ENCODE data around the gene PLCXD1.
"Not testable (repeated sequence)": the region's sequence is repeated elsewhere in the genome, so short reads cannot be mapped to it uniquely, and the experiment has no call there.

DNA sequence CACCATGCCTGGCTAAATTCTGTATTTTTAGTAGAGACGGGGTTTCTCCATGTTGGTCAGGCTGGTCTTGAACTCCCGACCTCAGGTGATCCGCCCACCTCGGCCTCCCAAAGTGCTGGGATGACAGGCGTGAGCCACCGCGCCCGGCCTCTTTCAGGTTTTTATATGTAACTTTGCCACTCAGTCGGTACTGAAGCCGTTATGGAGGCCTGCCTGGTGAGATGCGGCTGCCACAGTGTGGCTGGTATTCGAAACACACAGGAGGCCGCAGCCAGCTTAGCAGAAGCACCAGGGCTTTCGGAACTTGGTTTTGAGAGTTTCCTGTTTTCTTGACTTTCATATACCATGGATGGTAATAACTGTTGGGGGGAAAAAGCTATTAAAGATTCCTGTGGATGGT, 43.5 kb downstream of the PLCXD1 start:
- not testable (repeated sequence) for TF ChIP-seq CTCF, NR3C1 (IDR thresholded peaks at IDR 0.05)
- TF ChIP-seq, protein P1, sequence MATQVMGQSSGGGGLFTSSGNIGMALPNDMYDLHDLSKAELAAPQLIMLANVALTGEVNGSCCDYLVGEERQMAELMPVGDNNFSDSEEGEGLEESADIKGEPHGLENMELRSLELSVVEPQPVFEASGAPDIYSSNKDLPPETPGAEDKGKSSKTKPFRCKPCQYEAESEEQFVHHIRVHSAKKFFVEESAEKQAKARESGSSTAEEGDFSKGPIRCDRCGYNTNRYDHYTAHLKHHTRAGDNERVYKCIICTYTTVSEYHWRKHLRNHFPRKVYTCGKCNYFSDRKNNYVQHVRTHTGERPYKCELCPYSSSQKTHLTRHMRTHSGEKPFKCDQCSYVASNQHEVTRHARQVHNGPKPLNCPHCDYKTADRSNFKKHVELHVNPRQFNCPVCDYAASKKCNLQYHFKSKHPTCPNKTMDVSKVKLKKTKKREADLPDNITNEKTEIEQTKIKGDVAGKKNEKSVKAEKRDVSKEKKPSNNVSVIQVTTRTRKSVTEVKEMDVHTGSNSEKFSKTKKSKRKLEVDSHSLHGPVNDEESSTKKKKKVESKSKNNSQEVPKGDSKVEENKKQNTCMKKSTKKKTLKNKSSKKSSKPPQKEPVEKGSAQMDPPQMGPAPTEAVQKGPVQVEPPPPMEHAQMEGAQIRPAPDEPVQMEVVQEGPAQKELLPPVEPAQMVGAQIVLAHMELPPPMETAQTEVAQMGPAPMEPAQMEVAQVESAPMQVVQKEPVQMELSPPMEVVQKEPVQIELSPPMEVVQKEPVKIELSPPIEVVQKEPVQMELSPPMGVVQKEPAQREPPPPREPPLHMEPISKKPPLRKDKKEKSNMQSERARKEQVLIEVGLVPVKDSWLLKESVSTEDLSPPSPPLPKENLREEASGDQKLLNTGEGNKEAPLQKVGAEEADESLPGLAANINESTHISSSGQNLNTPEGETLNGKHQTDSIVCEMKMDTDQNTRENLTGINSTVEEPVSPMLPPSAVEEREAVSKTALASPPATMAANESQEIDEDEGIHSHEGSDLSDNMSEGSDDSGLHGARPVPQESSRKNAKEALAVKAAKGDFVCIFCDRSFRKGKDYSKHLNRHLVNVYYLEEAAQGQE (IDR thresholded peaks at IDR 0.05) = not testable (repeated sequence)

Measured in A549 (cell line).